ENCODE measurements around the gene IL32.
"Not testable (repeated sequence)": the region's sequence is repeated elsewhere in the genome, so short reads cannot be mapped to it uniquely, and the experiment has no call there.

The IL32 gene

GRCh38 chr16:3072148-3072547 is 6.7 kb downstream of the IL32 start:
- not testable (repeated sequence) for DNase-seq

DNA sequence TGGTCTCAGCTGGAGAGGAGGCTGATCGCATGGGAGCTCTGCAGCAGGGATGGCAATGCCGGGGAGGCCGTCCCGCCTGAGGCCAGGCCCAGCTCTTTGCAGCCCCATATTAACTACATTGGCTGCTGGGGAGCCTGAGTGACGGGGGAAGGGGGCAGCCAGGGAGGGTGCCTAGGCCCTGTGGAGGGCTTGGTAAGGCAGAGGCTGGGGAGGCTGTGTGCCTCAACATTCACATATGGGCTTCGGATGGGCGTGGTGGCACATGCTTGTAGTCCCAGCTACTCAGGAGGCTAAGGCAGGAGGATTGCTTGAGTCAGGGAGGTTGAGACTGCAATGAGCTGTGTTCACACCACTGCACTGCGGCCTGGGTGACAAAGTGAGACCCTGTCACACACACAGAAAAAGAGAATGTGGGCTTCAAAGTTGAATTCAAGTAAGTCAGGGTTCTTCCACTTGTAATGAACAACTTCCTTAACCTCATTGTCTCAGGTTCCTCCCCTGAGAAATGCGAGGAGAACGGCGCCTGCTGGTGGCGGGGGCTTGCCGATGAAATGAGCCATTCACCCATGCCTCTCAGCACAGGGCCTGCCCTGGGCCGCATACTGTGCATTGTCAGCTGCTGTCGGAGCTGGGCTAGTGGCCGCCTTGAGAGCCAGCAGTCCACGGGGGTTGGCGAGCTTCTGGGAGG is 7.3 kb downstream of the IL32 start:
- not testable (repeated sequence) for DNase-seq

- no peak for DNase-seq
Measured at GRCh38 chr16:3073448-3073847, 8.0 kb downstream of the IL32 start.

DNA sequence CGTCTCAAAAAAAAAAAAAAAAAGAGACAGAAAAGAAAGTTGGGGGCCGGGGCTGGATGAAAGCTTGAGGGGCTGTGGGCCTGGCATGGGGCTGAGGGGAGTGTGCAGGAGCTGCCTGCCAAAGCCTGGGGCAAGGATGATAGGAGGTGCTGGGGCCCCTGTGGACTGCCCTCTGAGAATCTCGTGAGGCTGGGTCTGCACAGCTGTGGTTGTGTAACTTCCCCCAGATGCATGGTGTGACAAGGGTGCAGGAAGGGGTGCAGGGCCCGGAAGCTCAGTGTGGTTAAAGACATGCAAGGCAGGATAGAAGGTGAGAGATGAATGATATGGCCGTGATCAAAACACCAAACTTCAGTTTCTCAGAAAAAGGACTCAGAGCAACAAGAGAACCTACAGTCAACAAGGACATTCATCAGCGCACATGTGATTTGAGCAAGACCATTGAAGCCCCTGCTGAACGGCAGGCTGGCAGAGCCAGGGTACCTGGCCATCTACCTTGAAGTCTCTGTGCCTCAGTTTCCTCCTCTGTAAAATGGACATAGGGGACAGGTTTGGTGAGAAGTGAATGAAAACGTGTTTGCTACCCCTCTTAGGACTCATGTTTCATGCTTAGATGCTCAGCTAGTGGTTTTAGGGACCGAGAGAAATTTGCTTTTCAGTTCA is 9.6 kb downstream of the IL32 start:
- no peak for DNase-seq

- DNase-seq, result no peak
Measured at GRCh38 chr16:3075523-3075915, 10.1 kb downstream of the IL32 start.

GRCh38 chr16:3075946-3076345 is 10.5 kb downstream of the IL32 start:
- DNase-seq, result not testable (repeated sequence)

GRCh38 chr16:3076577-3076976 is 11.1 kb downstream of the IL32 start:
- DNase-seq, result no peak

GRCh38 chr16:3080024-3080423 is 14.6 kb downstream of the IL32 start:
- DNase-seq, result no peak

- DNase-seq, result not testable (repeated sequence)
Measured at GRCh38 chr16:3081957-3082356, 16.5 kb downstream of the IL32 start.

GRCh38 chr16:3083408-3083807 is 18.0 kb downstream of the IL32 start:
- DNase-seq, result not testable (repeated sequence)

DNA sequence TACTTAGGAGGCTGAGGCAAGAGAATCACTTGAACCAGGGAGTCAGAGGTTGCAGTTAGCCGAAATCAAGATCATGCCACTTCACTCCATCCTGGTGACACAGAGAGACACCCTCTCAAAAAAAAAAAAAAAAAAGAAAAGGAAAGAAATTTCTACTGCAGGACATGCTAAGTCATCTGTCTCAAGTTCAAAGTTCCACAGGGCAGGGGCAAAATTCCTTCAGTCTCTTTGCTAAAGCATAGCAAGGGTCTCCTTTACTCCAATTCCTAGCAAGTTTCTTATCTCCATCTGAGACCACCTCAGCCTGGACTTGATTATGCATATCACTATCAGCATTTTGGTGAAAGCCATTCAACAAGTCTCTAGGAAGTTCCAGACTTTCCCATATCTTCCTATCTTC is 19.1 kb downstream of the IL32 start:
- DNase-seq, result no peak

GRCh38 chr16:3084969-3085670 is 19.7 kb downstream of the IL32 start:
- DNase-seq, result no peak

GRCh38 chr16:3085868-3086595 is 20.6 kb downstream of the IL32 start:
- no peak for DNase-seq

DNA sequence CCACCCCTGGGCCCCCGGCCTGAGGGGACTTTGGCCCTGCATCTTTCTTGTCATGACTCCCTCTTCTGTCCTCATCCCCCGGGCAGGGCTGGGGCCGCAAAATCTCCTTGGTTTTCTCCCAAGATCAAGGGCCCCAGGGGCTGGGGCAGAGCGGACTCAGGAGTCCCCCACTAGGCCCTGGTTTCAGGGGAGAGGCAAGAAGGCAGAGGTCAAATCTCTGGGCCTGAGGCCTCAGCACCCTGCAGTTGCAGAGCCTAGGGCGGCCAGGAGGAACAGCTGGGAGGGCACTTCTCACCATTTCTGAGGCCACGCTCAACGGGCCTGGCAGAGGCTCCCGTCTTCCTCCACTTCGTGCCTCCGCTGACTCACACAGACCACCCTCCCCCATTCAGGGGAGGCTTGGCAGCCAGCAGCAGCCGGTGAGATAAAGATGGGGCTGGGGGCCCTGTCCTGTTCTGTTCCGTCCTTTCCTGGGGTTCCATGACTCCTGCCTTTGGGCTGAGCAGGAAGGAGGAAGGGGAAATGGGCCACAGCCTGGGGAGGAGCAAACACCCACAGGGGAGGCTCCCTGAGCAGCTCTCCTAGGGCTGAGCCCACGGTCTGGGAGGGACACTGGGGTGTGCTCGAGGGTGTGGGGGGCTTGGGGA is 21.3 kb downstream of the IL32 start:
- DNase-seq, result no peak

GRCh38 chr16:3087243-3088235 is 22.1 kb downstream of the IL32 start:
- no peak for DNase-seq

- DNase-seq, result no peak
Measured at GRCh38 chr16:3088450-3088849, 23.0 kb downstream of the IL32 start.

- DNase-seq, result no peak
Measured at GRCh38 chr16:3088925-3089716, 23.7 kb downstream of the IL32 start.

DNA sequence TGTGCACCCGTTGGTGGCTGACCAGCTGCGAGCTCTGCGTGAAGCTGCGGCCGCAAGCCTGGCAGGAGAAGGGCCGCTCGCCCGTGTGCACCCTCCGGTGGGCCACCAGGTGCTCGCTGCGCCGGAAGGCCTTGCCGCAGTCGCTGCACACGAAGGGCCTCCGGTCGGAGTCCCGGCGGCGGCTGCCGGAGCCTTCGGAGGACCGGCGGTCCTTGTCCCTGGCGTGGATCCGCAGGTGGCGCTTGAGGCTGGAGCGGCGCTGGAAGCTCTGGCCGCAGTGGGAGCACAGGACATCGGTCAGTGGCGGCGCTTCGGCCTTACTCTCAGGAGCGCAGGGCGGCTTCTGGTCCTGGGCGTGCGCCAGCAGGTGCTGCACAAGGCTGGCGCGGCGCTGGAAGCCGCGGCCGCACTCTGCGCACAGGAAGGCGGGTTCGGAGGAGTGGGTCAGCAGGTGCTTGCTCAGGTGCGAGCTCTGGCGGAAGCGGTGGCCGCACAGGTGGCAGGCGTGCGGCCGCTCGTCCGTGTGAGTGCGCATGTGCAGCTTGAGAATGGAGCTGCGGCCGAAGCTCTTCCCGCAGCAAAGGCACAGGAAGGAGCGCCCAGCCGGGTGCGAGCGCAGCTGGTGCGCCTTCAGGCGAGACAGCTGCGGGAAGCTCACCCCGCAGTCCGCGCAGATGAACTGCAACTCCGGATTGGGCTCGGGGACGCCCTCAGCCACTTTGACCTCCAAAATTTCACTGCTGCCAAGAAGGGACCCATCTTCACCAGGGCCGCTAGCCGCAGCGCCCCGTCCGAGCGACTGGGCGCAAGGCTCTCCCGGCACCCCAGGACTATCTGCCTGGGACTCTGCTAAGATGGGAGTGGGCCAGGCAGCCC is 24.5 kb downstream of the IL32 start:
- DNase-seq, result no peak

GRCh38 chr16:3091551-3091950 is 26.1 kb downstream of the IL32 start:
- DNase-seq, result no peak
